Lower leg skin (tissue), 3 donors: ENCODE data around the gene MT1E.

ENCODE experiments used
- POLR2A ChIP-seq, 2 donors: fragments of 450-650 bp; IDR thresholded peaks; one replicate each; pipeline ENCODE4 v1.6.1; 2016 to 2017; ENCODE audit warnings: antibody characterized with exemption in 2 of 2, mild to moderate bottlenecking in 1 of 2, moderate library complexity in 1 of 2
- TF ChIP-seq, protein P1 (sequence below), 3 donors: fragments of 450-650 bp; IDR thresholded peaks; one replicate each; pipeline ENCODE4 v1.5.1; 2016; ENCODE audit warnings: antibody characterized with exemption in 3 of 3, mild to moderate bottlenecking in 3 of 3, moderate library complexity in 2 of 3

DNA sequence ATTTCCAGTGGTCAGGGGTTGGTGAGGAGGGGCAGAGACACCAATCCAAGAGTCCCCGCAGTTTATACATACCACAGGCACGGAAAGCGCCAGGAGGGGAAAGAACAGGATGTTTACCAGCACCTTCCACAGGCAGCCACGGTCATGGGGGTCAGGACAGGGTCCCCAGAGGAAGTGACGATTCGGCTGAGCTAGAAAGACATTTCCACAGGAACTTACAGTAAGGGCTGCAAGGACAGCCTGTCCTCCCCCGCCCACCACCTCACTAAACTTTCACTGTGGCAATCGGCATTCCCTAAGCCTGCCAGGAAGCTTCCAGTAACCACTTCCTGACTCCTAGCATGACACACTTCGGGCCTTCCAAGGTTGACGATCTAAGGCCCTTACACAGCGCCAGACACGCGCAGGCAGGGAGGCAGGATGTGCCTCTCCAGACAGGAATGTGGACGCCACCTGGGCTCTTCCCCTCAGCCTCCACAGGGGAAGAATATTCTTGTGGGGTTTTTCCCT is 18.4 kb upstream of the MT1E start:
- TF ChIP-seq, protein P1, sequence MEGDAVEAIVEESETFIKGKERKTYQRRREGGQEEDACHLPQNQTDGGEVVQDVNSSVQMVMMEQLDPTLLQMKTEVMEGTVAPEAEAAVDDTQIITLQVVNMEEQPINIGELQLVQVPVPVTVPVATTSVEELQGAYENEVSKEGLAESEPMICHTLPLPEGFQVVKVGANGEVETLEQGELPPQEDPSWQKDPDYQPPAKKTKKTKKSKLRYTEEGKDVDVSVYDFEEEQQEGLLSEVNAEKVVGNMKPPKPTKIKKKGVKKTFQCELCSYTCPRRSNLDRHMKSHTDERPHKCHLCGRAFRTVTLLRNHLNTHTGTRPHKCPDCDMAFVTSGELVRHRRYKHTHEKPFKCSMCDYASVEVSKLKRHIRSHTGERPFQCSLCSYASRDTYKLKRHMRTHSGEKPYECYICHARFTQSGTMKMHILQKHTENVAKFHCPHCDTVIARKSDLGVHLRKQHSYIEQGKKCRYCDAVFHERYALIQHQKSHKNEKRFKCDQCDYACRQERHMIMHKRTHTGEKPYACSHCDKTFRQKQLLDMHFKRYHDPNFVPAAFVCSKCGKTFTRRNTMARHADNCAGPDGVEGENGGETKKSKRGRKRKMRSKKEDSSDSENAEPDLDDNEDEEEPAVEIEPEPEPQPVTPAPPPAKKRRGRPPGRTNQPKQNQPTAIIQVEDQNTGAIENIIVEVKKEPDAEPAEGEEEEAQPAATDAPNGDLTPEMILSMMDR (IDR thresholded peaks at IDR 0.05), result no peak
- TF ChIP-seq POLR2A (IDR thresholded peaks at IDR 0.05), result no peak
